ENCODE measurements around the gene MYH10. TPM values are rescaled to one million over a fixed set of nuclear protein-coding genes. Genes with fewer than 3 reads are reported as not detected.

The MYH10 gene
- total RNA-seq, 1 experiment from 2014 or later, result 1.6 TPM

DNA sequence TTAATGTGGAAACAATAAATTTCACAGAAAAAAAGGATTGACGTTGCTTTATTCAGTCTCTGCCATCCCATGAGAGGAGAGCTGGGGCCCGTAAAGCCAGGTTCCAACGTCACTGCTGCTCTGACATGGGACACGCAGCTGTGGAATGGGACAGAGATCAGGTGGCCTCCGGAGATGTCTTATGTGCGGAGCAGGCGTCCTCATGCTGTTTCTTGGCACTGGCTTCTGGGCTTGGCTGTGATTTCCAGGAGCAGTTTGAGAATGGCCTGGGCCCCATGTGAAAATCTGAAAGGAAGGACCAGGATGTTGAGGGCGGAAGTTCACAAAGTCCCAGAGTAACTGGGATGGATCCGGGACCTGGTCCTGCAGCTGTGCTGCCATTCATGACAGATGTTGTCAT is 162.4 kb downstream of the MYH10 start:
- CTCF ChIA-PET, result no interaction called here
- Histone ChIP-seq H3K36me3 (ENCODE audit: low read depth) (no peaks in the 10 kb centered on the region), H2AFZ (no peak overlapping the region), H3K27ac (no peak overlapping the region), H3K4me3 (no peak overlapping the region), H3F3A (ENCODE audit: insufficient read depth, low read depth) (no peaks in the 10 kb centered on the region), H4K20me1 (ENCODE audit: insufficient read depth) (no peaks in the 10 kb centered on the region), H3K27me3 (ENCODE audit: insufficient read depth, low read depth) (no peaks in the 10 kb centered on the region), H3K79me2 (ENCODE audit: low read depth) (no peaks in the 10 kb centered on the region), H3K9me2 (ENCODE audit: insufficient read depth) (no peaks in the 10 kb centered on the region), H3K4me1 (replicated peaks; ENCODE audit: insufficient read depth) (no peaks in the 10 kb centered on the region), H3K4me2 (no peak overlapping the region), H3K9me3 (ENCODE audit: insufficient read depth, low read depth) (no peaks in the 10 kb centered on the region)
- TSS peak; percentile 6 for BruUV-seq (replicated peaks)
- POLR2A ChIA-PET (ENCODE audit: unreplicated experiment), result no interaction called here
- intact Hi-C loops (cut with micrococcal nuclease; ENCODE audit: unreplicated experiment), result no loop called here
- no peak for DNase-seq
- TF ChIP-seq, protein P1, sequence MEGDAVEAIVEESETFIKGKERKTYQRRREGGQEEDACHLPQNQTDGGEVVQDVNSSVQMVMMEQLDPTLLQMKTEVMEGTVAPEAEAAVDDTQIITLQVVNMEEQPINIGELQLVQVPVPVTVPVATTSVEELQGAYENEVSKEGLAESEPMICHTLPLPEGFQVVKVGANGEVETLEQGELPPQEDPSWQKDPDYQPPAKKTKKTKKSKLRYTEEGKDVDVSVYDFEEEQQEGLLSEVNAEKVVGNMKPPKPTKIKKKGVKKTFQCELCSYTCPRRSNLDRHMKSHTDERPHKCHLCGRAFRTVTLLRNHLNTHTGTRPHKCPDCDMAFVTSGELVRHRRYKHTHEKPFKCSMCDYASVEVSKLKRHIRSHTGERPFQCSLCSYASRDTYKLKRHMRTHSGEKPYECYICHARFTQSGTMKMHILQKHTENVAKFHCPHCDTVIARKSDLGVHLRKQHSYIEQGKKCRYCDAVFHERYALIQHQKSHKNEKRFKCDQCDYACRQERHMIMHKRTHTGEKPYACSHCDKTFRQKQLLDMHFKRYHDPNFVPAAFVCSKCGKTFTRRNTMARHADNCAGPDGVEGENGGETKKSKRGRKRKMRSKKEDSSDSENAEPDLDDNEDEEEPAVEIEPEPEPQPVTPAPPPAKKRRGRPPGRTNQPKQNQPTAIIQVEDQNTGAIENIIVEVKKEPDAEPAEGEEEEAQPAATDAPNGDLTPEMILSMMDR (conservative IDR thresholded peaks at IDR 0.05), result no peak
- no peak for TF ChIP-seq EZH2 (IDR thresholded peaks at IDR 0.05; ENCODE audit: low read depth)

- no peaks in the 10 kb centered on the region for H3K79me2 ChIP-seq (ENCODE audit: low read depth)
- BruUV-seq (replicated peaks), result no TSS peak
- POLR2A ChIA-PET (ENCODE audit: unreplicated experiment), result interaction anchor here (0.6 kb wide), 1 partner anchor 357 kb away, joined by 4 read pairs; no protein-coding TSS in a partner anchor
Measured at GRCh38 chr17:8467527-8467926, 163.0 kb downstream of the MYH10 start.

GRCh38 chr17:8466873-8467272 is 163.7 kb downstream of the MYH10 start:
- no peak overlapping the region for H3K4me2 ChIP-seq

More at GRCh38 chr17:8467527-8467926, 163.0 kb downstream of the MYH10 start:
- Histone ChIP-seq H3K27me3 (ENCODE audit: insufficient read depth, low read depth) (no peaks in the 10 kb centered on the region), H3K4me3 (no peak overlapping the region), H3K9me3 (ENCODE audit: insufficient read depth, low read depth) (no peaks in the 10 kb centered on the region), H3K27ac (no peak overlapping the region), H2AFZ (no peak overlapping the region), H3K4me2 (no peak overlapping the region), H3K4me1 (replicated peaks; ENCODE audit: insufficient read depth) (no peaks in the 10 kb centered on the region), H4K20me1 (ENCODE audit: insufficient read depth) (no peaks in the 10 kb centered on the region), H3K36me3 (ENCODE audit: low read depth) (no peaks in the 10 kb centered on the region), H3F3A (ENCODE audit: insufficient read depth, low read depth) (no peaks in the 10 kb centered on the region), H3K9me2 (ENCODE audit: insufficient read depth) (no peaks in the 10 kb centered on the region)
- no peak for DNase-seq
- intact Hi-C loops (cut with micrococcal nuclease; ENCODE audit: unreplicated experiment), result no loop called here
- CTCF ChIA-PET, result no interaction called here
- TF ChIP-seq, protein P1 (conservative IDR thresholded peaks at IDR 0.05), result no peak
- no peak for TF ChIP-seq EZH2 (IDR thresholded peaks at IDR 0.05; ENCODE audit: low read depth)

More at GRCh38 chr17:8466873-8467272, 163.7 kb downstream of the MYH10 start:
- CTCF ChIA-PET, result no interaction called here
- intact Hi-C loops (cut with micrococcal nuclease; ENCODE audit: unreplicated experiment), result no loop called here
- POLR2A ChIA-PET (ENCODE audit: unreplicated experiment), result no interaction called here
- no TSS peak for BruUV-seq (replicated peaks)
- Histone ChIP-seq H3K79me2 (ENCODE audit: low read depth) (no peaks in the 10 kb centered on the region), H4K20me1 (ENCODE audit: insufficient read depth) (no peaks in the 10 kb centered on the region), H3K9me3 (ENCODE audit: insufficient read depth, low read depth) (no peaks in the 10 kb centered on the region), H2AFZ (no peak overlapping the region), H3K27me3 (ENCODE audit: insufficient read depth, low read depth) (no peaks in the 10 kb centered on the region), H3K4me1 (replicated peaks; ENCODE audit: insufficient read depth) (no peaks in the 10 kb centered on the region), H3K9me2 (ENCODE audit: insufficient read depth) (no peaks in the 10 kb centered on the region), H3K4me3 (no peak overlapping the region), H3K27ac (no peak overlapping the region), H3K36me3 (ENCODE audit: low read depth) (no peaks in the 10 kb centered on the region), H3F3A (ENCODE audit: insufficient read depth, low read depth) (no peaks in the 10 kb centered on the region)
- TF ChIP-seq EZH2 (IDR thresholded peaks at IDR 0.05; ENCODE audit: low read depth), result no peak
- TF ChIP-seq, protein P1 (conservative IDR thresholded peaks at IDR 0.05), result no peak
- no peak for DNase-seq

All from PC-9 (cell line).